GM19023 (cell line): ENCODE results near the gene CEP68.
"Not testable (repeated sequence)": the region's sequence is repeated elsewhere in the genome, so short reads cannot be mapped to it uniquely, and the experiment has no call there.

ENCODE experiments used
- ATAC-seq: cut with Tn5 transposase; IDR thresholded peaks from one replicate; pipeline ENCODE4 v1.9.1; 2021; ENCODE audit warnings: mild to moderate bottlenecking, moderate library complexity; ENCODE audit not compliant: unreplicated experiment

Gene CEP68

GRCh38 chr2:65030476-65031332, 25.5 kb upstream of the CEP68 start:
- ATAC-seq, result no peak

- ATAC-seq, result peak; percentile 41
These were observed 24.7 kb upstream of the CEP68 start for GRCh38 chr2:65031341-65032018.

GRCh38 chr2:65032019-65032975, 23.9 kb upstream of the CEP68 start:
- ATAC-seq, result no peak

- ATAC-seq, result no peak
These were observed 23.0 kb upstream of the CEP68 start for GRCh38 chr2:65033178-65033577.

GRCh38 chr2:65033667-65034066, 22.5 kb upstream of the CEP68 start:
- not testable (repeated sequence) for ATAC-seq

- ATAC-seq, result no peak
These were observed 20.8 kb upstream of the CEP68 start for GRCh38 chr2:65035351-65035943.

GRCh38 chr2:65037178-65037577, 19.0 kb upstream of the CEP68 start:
- no peak for ATAC-seq

- ATAC-seq, result no peak
These were observed 16.6 kb upstream of the CEP68 start for GRCh38 chr2:65039640-65040039.

- no peak for ATAC-seq
These were observed 15.6 kb upstream of the CEP68 start for GRCh38 chr2:65040400-65041261.

GRCh38 chr2:65043001-65043400, 13.2 kb upstream of the CEP68 start:
- no peak for ATAC-seq

- no peak for ATAC-seq
These were observed 12.0 kb upstream of the CEP68 start for GRCh38 chr2:65044097-65044735.

- ATAC-seq, result no peak
These were observed 10.6 kb upstream of the CEP68 start for GRCh38 chr2:65045651-65046050.

GRCh38 chr2:65046633-65047407, 9.4 kb upstream of the CEP68 start:
- ATAC-seq, result no peak

- no peak for ATAC-seq
These were observed 7.1 kb upstream of the CEP68 start for GRCh38 chr2:65049010-65049639.

- ATAC-seq, result no peak
These were observed 5.3 kb upstream of the CEP68 start for GRCh38 chr2:65050931-65051330.

- ATAC-seq, result peak; percentile 32
These were observed 3.0 kb upstream of the CEP68 start for GRCh38 chr2:65053199-65053598.

- no peak for ATAC-seq
These were observed 1.3 kb upstream of the CEP68 start for GRCh38 chr2:65054749-65055421.
